ENCODE data around the gene PRKRA. TPM values are rescaled to one million over a fixed set of nuclear protein-coding genes. Genes with fewer than 3 reads are reported as not detected.

The PRKRA gene
- polyA plus RNA-seq, 1 experiment, result 30.4 TPM

DNA sequence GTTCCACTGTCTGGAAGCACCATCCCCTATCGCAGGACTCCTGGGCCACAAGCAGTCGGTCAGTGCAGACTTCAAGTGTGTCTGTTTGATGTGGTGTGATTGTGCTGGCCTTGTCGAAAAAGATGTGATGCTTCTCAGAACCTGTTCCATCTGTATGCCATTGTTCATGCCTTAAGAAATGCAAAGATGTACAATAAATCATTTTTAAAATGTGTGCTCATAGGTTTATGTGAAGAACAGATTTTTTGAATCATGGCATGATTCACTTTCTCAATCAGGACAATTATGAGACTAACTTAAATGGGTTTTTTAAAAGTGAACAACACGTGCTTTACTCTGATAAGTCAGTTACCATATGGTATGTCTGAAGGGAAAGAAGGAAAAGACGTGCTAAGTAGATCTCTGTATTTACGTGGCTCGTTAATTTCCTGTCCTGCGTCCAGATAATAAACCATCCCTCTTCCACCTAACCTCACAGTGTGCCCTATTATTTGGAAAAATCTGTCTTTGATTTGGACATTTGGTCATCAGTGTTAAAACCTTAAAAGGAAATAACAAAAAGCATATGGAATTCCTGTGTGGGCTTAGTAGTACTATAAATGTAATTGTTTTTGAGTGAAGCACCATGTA is 54.9 kb downstream of the PRKRA start:
- peak; percentile 26 for DNase-seq (ENCODE audit: low read depth)
- POLR2A ChIA-PET, result interaction anchor here (0.6 kb wide), 1 partner anchor 11 kb away, joined by 4 read pairs; no protein-coding TSS in a partner anchor
- no peak overlapping the region for H3K4me3 ChIP-seq (ENCODE audit: low read depth, low read length)
- CTCF ChIA-PET, result interaction anchor here (0.6 to 14.4 kb wide), 9 partner anchors 8 to 256 kb away, joined by 3 to 175 read pairs (median 3); no protein-coding TSS in a partner anchor
- TF ChIP-seq, protein P1, sequence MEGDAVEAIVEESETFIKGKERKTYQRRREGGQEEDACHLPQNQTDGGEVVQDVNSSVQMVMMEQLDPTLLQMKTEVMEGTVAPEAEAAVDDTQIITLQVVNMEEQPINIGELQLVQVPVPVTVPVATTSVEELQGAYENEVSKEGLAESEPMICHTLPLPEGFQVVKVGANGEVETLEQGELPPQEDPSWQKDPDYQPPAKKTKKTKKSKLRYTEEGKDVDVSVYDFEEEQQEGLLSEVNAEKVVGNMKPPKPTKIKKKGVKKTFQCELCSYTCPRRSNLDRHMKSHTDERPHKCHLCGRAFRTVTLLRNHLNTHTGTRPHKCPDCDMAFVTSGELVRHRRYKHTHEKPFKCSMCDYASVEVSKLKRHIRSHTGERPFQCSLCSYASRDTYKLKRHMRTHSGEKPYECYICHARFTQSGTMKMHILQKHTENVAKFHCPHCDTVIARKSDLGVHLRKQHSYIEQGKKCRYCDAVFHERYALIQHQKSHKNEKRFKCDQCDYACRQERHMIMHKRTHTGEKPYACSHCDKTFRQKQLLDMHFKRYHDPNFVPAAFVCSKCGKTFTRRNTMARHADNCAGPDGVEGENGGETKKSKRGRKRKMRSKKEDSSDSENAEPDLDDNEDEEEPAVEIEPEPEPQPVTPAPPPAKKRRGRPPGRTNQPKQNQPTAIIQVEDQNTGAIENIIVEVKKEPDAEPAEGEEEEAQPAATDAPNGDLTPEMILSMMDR (IDR thresholded peaks at IDR 0.05; ENCODE audit: insufficient read depth, low read depth, low read length), result no peak
- no peaks in the 10 kb centered on the region for H3K27me3 ChIP-seq (ENCODE audit: control insufficient read depth, insufficient read depth, low read length)
- H3K36me3 ChIP-seq (ENCODE audit: control insufficient read depth, insufficient read depth, low read length), result no peaks in the 10 kb centered on the region

DNA sequence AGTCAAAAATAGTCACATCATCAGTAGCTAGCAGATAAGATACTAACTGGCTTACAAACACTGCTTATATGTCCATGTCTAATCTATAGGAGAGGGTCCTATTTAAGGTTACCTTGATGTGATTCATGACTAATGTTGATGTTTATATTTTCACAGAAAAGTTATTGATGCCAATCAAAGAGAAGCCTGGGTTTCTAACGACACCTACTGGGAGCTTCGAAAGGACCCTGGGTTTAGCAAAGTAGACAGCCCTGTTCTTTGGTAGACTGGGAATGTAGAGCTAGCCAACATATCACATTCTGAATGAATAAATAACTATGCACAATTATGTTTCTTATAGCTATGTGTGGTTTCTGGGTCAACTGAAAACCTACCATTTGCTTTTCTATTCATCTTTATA is 55.7 kb downstream of the PRKRA start:
- Histone ChIP-seq H3K27me3 (ENCODE audit: control insufficient read depth, insufficient read depth, low read length) (no peaks in the 10 kb centered on the region), H3K36me3 (ENCODE audit: control insufficient read depth, insufficient read depth, low read length) (no peaks in the 10 kb centered on the region), H3K4me3 (ENCODE audit: low read depth, low read length) (no peak overlapping the region)
- ChIA-PET CTCF (interaction anchor here (0.6 to 14.4 kb wide), 5 partner anchors 9 to 252 kb away, joined by 3 to 175 read pairs (median 4); no protein-coding TSS in a partner anchor), POLR2A (interaction anchor here (0.6 kb wide), 1 partner anchor 10 kb away, joined by 4 read pairs; no protein-coding TSS in a partner anchor)
- TF ChIP-seq, protein P1 (IDR thresholded peaks at IDR 0.05; ENCODE audit: insufficient read depth, low read depth, low read length), result no peak
- no peak for DNase-seq (ENCODE audit: low read depth)

DNA sequence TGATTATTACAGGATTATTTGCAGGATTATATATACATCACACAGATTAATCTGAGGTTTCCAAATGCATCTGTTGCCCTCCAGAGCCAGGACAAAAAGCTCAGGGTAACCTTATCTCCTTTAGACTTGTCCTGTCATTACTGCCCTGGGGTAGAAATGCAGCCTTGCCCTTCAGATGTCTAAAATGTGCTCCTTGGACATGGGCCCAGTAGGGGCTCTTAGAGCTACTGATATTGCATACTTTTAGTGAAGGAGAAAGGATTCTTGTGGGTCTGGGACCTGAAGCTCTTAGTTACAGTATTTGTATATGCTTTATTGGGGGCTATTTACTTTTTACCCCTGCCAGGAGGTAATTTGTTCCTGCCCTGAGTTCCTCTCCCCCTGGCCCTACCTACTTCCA is 56.1 kb downstream of the PRKRA start:
- TF ChIP-seq, protein P1 (IDR thresholded peaks at IDR 0.05; ENCODE audit: insufficient read depth, low read depth, low read length), result no peak
- DNase-seq (ENCODE audit: low read depth), result no peak
- Histone ChIP-seq H3K36me3 (ENCODE audit: control insufficient read depth, insufficient read depth, low read length) (no peaks in the 10 kb centered on the region), H3K27me3 (ENCODE audit: control insufficient read depth, insufficient read depth, low read length) (no peaks in the 10 kb centered on the region), H3K4me3 (ENCODE audit: low read depth, low read length) (no peak overlapping the region)
- CTCF ChIA-PET, result interaction anchor here (0.6 to 14.4 kb wide), 4 partner anchors 9 to 252 kb away, joined by 3 to 175 read pairs (median 6); no protein-coding TSS in a partner anchor
- POLR2A ChIA-PET, result no interaction called here

DNA sequence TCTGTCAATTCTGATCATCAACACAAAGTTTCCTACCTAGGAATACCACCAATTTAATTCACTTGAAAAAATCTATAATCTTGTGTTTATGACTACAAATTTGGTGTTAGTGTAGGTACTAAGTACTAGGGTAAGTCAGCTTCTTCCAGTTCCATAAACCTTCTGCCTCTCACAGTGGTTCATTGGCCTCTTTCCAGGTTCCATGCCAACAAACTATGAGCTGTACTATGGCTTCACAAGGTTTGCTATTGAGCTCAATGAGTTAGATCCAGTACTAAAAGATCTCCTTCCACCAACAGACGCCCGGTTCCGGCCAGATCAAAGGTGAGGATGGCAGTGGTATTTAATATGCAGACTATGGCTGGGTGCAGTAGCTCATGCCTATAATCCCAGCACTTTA is 58.8 kb downstream of the PRKRA start:
- Histone ChIP-seq H3K4me3 (ENCODE audit: low read depth, low read length) (no peak overlapping the region), H3K27me3 (ENCODE audit: control insufficient read depth, insufficient read depth, low read length) (no peaks in the 10 kb centered on the region), H3K36me3 (ENCODE audit: control insufficient read depth, insufficient read depth, low read length) (no peaks in the 10 kb centered on the region)
- TF ChIP-seq, protein P1 (IDR thresholded peaks at IDR 0.05; ENCODE audit: insufficient read depth, low read depth, low read length), result no peak
- ChIA-PET POLR2A (interaction anchor here (0.6 kb wide), 1 partner anchor 49 kb away, joined by 13 read pairs; no protein-coding TSS in a partner anchor), CTCF (interaction anchor here (1.3 to 1.4 kb wide), 2 partner anchors 9 to 22 kb away, joined by 4 to 8 read pairs; no protein-coding TSS in a partner anchor)
- DNase-seq (ENCODE audit: low read depth), result no peak

DNA sequence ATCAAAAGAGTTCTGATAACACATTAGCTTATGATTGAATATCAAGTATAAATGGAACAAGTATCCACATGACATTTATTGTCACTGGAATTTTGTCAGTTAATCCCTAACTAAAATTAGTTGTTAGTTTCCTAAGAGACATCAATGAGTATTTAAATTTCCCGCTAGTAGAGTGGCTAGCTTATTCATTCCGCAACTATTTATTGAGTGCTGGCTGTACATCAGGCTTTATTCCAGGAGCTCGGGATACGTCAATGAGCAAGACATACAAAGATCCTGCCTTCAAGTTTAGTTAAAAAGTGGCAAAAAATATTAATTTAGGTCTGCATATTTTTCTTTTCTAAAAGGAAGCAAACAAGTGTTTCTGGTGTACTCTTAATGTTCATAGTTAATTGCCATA is 59.3 kb downstream of the PRKRA start:
- Histone ChIP-seq H3K36me3 (ENCODE audit: control insufficient read depth, insufficient read depth, low read length) (no peaks in the 10 kb centered on the region), H3K27me3 (ENCODE audit: control insufficient read depth, insufficient read depth, low read length) (no peaks in the 10 kb centered on the region), H3K4me3 (ENCODE audit: low read depth, low read length) (no peak overlapping the region)
- CTCF ChIA-PET, result interaction anchor here (1.3 to 1.4 kb wide), 2 partner anchors 9 to 23 kb away, joined by 4 to 8 read pairs; no protein-coding TSS in a partner anchor
- TF ChIP-seq, protein P1 (IDR thresholded peaks at IDR 0.05; ENCODE audit: insufficient read depth, low read depth, low read length), result no peak
- POLR2A ChIA-PET, result no interaction called here
- no peak for DNase-seq (ENCODE audit: low read depth)
